ENCODE measurements around the gene FOXL2NB.
A peak's percentile ranks its signal among the peaks of the same experiment; 100 is the strongest.

FOXL2NB gene

GRCh38 chr3:138933068-138933668 lies 13.8 kb upstream of the FOXL2NB start:
- DNase-seq = no peak

- DNase-seq = no peak
These were observed 12.9 kb upstream of the FOXL2NB start for GRCh38 chr3:138933981-138934691.

GRCh38 chr3:138935505-138935862 lies 11.5 kb upstream of the FOXL2NB start:
- no peak for DNase-seq

GRCh38 chr3:138935863-138936740 lies 10.9 kb upstream of the FOXL2NB start:
- no peak for DNase-seq

GRCh38 chr3:138936741-138937689 lies 10.0 kb upstream of the FOXL2NB start:
- DNase-seq = no peak

- no peak for DNase-seq
These were observed 9.3 kb upstream of the FOXL2NB start for GRCh38 chr3:138937690-138938055.

GRCh38 chr3:138938056-138938876 lies 8.8 kb upstream of the FOXL2NB start:
- no peak for DNase-seq

- no peak for DNase-seq
These were observed 8.0 kb upstream of the FOXL2NB start for GRCh38 chr3:138938877-138939560.

- DNase-seq = no peak
These were observed 7.3 kb upstream of the FOXL2NB start for GRCh38 chr3:138939561-138940241.

- DNase-seq = no peak
These were observed 6.6 kb upstream of the FOXL2NB start for GRCh38 chr3:138940446-138940845.

- peak; percentile 38 for DNase-seq
These were observed 5.6 kb upstream of the FOXL2NB start for GRCh38 chr3:138941259-138941885.

GRCh38 chr3:138942271-138942670 lies 4.7 kb upstream of the FOXL2NB start:
- no peak for DNase-seq

GRCh38 chr3:138942861-138943623 lies 4.0 kb upstream of the FOXL2NB start:
- DNase-seq = no peak

GRCh38 chr3:138943724-138944653 lies 3.0 kb upstream of the FOXL2NB start:
- DNase-seq = no peak

- no peak for DNase-seq
These were observed 2.4 kb upstream of the FOXL2NB start for GRCh38 chr3:138944654-138944928.

- DNase-seq = no peak
These were observed 1.9 kb upstream of the FOXL2NB start for GRCh38 chr3:138944929-138945708.
